DMS153 (cell line): Measurements from ENCODE around the gene KRTAP25-1.

Experiments
- DNase-seq: peaks from one replicate; lab custom pipeline; 2025; lab: John Stamatoyannopoulos, UW

Gene KRTAP25-1

DNA sequence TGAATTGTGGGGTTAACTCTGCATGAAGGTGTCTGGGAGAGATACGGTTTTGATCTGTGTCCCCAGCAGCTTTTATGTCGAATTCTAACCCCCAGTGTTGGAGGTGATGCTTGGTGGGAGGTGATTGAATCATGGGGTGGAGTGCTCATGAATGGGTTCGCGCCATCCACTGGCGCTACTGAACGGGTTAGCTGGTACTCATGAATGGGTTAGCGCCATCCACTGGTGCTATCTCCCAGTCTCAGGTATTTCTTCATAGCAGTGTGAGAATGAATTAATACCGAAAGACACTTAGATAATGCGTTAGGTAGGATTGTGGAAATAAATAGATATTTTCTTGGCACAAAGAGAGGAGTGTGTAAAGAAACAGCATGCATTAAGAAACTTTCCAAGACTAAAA, 40.5 kb downstream of the KRTAP25-1 start:
- DNase-seq: no peak

- DNase-seq: no peak
Measured at GRCh38 chr21:30245061-30245460, 44.3 kb downstream of the KRTAP25-1 start.

GRCh38 chr21:30243691-30244090, 45.6 kb downstream of the KRTAP25-1 start:
- no peak for DNase-seq

GRCh38 chr21:30240661-30241060, 48.7 kb downstream of the KRTAP25-1 start:
- DNase-seq: no peak
